Measurements from ENCODE around the gene NR5A1.

NR5A1 gene

DNA sequence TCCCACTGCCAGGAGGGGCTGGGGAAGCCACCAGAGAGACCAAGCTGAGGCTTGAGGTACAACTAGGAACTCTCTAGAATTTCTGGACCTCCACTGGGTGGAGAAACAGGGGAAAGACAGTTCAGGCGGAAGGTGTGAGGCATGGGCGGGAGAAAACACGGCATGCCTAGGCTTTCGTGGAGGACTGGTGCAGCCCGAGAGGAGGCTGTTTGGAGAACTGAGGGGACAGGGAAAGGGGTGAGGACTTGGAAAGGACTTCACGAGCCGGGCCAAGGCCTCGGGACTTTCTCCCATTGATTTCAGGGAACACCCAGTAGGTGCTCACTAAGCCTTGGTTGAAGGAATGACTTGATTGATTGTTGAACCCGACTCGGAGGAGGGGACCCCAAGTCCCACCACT lies 66.4 kb downstream of the NR5A1 start:
- no peak for DNase-seq (ENCODE audit: low read depth)

DNA sequence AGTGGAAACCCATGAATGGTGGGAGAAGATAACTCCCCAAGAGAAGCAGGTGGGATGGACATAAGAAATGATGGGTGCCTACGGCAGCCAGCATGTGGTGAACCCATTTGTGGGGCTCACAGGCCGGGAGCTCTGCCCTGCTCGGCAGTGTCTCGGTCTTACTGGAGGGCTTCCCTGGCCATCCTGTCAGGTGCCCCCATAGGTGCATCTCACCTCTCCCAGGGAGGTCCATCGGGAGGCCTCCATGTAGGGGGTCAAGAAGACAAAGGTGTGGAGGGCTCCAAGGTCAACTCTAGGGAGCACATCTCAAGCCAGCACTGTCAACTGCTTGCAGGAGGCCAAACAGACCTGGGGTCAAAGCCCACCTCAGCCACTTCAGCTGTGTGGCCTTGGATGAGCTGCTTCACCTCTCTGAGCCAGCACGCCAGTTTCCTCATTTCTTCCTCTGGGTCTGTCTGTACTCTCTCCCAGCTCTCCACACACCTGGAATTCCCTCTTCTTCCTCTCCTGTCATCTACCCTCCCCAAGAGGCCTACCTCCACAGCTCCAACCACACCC lies 67.4 kb downstream of the NR5A1 start:
- no peak for DNase-seq (ENCODE audit: low read depth)

DNA sequence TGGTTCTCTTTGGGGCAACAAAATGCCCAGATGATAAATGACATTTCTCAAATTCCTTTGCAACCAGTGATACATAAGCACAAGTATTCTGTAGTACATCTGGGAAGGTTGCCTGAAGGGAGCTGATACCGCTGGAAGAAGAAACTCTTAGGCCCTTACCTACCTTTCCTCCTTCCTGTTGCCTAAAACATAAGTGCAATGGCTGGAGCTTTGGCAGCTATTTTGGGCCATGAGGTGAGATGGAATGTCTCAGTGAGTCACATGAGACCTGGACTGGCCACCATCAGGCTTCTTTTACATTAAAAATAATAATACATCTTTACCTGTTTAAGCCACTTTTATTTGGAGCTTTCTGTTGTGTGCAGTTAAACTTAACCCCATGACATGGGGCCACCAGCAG lies 68.1 kb downstream of the NR5A1 start:
- DNase-seq (ENCODE audit: low read depth): no peak

GRCh38 chr9:124438091-124438490 lies 69.1 kb downstream of the NR5A1 start:
- no peak for DNase-seq (ENCODE audit: low read depth)

DNA sequence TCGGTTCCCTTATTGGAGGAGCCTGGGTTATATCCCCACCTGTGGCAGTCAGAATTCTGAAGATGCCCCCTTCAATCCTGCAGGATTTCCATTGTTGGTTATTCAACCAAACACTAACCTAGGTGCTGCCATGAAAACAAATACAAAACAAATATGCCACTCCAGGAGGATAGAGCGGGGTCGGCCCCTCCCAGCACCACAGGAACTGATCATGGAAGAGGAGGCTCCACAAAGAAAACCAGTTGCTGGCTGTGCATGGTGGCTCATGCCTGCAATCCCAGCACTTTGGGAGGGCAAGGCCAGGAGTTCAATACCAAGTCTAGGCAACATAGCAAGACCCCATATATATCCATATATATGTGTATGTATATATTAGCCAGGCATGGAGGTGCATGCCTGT lies 70.1 kb downstream of the NR5A1 start:
- DNase-seq (ENCODE audit: low read depth): no peak

DNA sequence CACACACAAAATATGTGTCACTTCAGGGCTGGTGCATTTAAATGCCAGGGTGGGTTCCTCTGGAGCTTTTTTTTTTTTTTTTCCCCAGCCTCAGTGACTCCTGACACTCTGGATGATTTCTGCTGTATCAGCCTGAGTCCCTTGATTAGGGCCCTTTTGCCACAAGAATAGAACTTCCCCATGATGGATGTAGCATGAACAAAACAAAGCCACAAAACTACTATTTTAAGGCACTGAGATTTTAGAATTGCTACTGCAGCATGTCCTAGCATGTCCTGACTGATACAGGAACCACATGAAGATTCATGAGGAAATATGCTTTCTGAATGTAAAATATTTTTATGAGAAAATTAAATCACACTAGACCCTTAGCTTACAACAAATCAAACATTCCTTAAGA lies 70.9 kb downstream of the NR5A1 start:
- DNase-seq (ENCODE audit: low read depth): no peak
